ENCODE data around the gene DIPK1C.

The DIPK1C gene

DNA sequence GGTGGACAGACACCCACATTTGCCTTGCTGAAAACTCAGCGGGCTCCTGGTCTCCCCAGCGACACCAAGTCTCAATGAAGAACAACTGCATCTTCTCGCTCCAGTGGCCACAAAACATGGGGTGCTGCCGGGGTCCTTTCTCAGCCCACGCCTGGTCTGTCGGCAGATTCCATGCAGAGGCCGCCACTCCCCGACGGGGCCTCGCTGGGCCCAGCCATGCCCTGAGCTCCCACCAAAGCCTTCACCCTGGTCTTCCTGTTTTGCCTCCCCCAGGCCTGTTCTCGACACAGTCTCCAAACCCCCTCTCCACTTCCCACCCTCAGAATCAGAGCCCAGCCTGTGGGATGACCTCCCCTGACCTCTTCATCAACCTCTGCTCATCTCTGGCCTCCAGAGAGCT is 31.2 kb downstream of the DIPK1C start:
- DNase-seq (ENCODE audit: insufficient read length, low spot score) (no peak), FAIRE-seq (no peak)

DNA sequence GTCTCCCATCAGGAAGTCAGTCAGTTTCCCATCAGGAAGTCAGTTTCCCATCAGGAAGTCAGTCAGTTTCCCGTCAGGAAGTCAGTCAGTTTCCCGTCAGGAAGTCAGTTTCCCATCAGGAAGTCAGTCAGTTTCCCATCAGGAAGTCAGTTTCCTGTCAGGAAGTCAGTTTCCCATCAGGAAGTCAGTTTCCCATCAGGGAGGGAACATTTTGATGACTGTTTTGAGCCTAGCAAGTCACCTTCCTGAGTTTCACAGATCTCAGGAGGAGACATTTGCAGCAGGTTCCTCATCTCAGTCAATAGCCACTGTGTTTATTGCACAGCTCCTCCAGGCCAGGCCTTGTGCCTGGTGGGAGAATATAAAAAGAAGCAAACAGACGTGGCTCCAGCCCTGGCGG is 31.9 kb downstream of the DIPK1C start:
- no peak for FAIRE-seq
- no peak for DNase-seq (ENCODE audit: insufficient read length, low spot score)

DNA sequence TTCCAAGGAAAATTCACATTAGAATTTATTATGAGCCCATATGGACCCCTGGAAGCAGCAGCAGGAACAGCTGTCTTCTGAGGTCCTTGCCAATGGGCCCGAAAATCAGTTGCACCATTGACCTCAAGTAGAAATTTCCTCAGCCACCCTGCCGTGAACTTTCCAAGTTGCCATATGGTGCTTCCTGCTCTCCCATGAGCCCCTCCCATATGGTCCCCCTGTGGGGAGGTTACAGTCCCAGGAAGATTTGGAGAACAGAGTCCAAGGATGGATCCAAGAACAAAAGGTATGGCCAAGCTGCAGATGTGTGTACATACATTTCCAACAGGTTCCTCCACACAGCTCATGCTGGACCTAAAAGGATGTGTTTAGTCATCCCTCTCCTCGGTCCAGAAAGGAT is 34.6 kb downstream of the DIPK1C start:
- FAIRE-seq (no peak), DNase-seq (ENCODE audit: insufficient read length, low spot score) (no peak)

DNA sequence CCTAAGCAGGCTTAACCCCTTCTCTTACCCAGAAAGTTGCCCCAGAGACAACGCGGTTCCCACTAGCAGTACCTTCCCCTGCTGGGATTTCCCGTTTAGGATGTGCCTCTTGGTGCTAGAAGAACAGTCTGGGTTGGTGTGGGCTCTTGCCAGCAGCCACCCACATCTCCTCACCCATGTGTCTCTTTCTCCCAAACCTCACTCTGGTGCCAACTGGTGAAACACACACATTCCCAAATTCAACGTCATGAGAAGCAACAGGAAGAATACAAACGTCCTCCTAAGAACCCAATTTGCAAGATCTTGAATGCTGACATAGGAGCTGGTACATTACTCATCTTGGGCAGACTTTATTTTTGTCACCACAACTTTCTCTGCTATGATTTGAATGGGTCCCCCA is 36.2 kb downstream of the DIPK1C start:
- FAIRE-seq = no peak
- no peak for DNase-seq (ENCODE audit: insufficient read length, low spot score)

DNA sequence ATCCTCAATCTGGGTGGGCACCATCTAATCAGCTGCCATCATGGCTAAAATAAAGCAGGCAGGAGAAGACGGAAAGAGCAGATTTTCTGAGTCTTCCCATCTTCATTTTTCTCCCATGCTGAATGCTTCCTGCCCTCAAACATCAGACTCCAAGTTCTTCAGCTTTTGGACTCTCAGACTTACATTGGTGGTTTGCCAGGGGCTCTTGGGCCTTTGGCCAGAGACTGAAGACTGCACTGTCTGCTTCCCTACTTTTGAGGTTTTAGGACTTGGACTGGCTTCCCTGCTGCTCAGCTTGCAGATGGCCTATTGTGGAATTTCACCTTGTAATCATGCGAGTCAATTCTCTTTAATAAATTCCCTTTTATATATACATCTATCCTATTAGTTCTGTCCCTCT is 36.6 kb downstream of the DIPK1C start:
- no peak for DNase-seq (ENCODE audit: insufficient read length, low spot score)
- FAIRE-seq = no peak

DNA sequence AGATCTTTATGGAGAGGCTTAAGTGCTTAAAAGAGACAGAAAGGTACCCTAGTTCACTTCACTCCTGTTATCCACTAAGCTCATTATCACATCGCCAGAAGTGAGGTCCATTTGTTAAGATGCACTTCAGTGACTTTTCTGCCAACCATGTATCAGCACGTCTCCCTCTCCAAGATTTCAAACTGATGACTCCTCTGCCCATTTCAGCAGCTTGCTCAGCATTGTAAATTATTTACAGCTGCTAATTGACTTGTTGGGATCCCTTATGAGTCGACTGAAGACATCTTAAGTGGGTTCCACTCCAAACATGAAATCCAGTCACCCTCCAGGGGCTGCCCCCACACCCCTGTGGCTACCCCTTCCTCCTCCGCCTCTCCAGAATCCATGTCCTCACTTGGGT is 37.3 kb downstream of the DIPK1C start:
- FAIRE-seq = no peak
- DNase-seq (ENCODE audit: insufficient read length, low spot score) = no peak

DNA sequence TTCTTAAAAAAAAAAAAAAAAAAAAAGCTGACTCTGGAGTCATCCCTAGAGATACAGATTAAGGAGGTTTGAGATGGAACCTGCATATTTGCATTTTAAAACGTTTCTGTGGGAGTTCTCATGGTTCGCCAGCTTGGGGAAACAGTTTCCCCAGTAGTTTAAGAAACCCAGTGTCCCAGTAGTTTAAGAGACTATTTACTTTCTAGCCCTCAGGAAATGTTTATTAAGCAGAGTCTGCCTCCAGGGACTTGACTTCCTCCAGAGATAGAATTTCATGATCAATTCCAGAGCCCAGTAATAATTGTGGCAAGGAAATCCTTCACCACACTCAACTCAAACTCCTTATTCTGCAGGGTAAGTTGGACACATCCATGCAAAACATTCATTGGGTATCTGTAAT is 39.1 kb downstream of the DIPK1C start:
- DNase-seq (ENCODE audit: insufficient read length, low spot score) (no peak), FAIRE-seq (no peak)

DNA sequence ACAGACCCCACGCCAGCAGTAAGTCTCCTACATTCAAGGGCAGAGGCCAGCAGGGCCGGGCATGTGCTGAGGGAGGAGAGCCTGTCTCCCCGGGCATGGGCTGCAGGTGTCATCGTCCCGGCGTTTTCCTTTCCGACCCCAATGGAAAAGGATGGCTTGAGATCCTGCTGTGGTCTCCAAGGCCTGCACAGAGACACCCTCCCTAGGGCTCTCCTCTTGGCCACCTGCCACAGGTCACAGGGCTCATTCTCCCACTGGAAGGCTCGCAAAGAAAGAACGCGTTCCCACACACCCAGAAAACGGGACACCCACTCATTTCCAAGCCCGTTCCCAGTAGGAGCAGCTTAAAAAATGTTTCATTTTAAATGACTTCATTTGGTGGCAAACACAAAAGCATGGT is 41.0 kb downstream of the DIPK1C start:
- no peak for FAIRE-seq
- DNase-seq (ENCODE audit: insufficient read length, low spot score) = no peak

DNA sequence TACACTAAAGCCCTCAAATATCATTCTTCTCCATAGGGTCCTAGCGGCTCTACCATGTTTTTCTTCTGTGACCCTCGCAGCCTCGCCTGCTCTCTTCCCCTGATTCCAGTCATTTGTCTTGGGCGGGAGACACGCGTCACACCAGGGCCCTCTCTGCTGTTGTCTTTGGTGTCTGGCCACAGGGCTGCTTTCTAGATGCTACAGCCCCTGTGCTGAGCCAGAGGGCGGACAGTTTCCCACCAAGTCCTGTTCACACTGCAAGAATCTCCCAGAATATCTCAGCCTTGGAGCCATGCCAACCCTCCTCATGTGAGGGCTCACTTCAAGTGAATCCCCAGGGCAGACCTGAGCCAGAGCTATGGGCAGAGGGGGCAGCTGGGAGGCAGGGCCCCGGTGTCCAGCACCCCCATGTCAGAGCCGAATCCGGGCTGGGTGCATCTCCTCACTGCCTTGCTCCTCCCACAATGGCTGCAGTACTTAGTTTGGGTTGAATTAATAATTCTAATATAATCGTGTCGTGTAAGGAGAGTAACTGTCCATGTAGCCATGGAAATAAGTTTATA is 42.1 kb downstream of the DIPK1C start:
- DNase-seq (ENCODE audit: insufficient read length, low spot score) (no peak), FAIRE-seq (no peak)

DNA sequence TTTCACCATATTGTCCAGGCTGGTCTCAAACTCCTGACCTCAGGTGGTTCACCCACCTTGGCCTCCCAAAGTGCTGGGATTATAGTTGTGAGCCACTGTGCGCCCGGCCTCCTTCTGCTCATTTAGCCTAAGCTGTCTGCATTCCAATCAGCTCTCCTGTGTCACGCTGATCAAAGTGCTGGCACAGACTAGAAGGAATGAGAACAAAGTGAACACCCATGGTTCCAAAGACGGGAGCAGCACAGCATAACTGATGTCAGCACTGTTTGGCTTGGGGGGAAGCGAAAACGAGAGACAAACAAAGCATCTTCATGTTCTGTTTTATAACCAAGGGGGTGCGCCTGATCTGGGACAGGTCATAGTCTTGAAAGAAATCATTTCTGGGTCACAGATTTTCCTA is 43.3 kb downstream of the DIPK1C start:
- no peak for FAIRE-seq
- no peak for DNase-seq (ENCODE audit: insufficient read length, low spot score)

DNA sequence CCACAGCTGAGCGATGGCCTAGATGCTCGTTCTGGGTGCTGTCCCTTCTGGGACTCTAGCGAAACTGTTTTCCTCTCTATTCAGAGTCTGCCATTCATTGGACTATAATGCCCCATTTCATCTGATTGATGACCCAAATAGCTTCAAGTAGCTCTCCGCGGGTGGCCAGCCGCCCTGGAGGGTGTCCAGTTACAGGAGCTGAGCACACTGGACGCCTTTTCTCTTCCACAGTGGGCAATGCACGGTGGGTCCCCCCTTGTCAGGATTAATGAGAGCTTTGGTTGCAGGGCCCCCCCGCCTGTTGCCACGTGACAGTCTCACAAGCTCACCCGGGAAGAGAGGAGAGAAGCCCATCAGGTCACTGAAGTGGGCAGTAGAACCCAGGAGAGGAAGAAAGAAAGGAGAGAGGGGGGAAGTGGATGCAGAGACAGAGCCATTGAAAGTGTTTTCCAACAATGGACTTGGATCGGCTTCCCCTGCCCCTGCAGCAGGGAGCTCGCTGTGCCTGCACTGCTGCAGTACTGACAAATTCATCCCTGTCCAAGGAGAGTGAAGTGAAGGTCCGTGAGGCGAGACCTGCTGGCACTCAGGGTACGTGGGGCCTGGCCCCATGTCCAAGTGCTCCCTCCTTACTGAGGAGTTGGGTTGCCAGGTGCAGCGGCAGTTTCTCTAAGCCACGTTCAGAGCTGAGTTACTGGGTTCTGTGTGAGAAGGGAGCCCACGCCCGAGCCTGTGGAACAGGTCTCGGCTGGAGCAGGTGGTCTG is 44.8 kb downstream of the DIPK1C start:
- no peak for FAIRE-seq

DNA sequence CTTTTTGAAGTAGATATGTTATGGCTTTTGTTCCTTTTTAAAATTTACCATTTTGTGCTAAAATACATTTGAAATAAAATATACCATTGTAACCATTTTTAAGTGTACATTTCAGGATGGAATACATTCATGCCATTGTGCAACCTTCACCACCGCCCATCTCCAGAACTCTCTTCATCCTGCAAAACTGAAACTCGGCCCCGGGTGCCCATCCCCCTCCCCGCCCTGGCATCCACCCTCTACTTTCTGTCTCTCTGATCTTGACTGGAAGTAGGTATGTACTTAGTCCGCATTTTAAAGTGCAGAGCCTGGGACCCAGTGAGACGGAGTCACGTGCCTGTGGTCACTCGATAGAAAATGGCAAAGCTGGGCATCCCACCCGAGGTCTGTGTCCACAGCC is 45.6 kb downstream of the DIPK1C start:
- DNase-seq (ENCODE audit: insufficient read length, low spot score) = no peak
- FAIRE-seq = no peak

More for the DNA sequence above, 44.8 kb downstream of the DIPK1C start:
- no peak for DNase-seq (ENCODE audit: insufficient read length, low spot score)

DNA sequence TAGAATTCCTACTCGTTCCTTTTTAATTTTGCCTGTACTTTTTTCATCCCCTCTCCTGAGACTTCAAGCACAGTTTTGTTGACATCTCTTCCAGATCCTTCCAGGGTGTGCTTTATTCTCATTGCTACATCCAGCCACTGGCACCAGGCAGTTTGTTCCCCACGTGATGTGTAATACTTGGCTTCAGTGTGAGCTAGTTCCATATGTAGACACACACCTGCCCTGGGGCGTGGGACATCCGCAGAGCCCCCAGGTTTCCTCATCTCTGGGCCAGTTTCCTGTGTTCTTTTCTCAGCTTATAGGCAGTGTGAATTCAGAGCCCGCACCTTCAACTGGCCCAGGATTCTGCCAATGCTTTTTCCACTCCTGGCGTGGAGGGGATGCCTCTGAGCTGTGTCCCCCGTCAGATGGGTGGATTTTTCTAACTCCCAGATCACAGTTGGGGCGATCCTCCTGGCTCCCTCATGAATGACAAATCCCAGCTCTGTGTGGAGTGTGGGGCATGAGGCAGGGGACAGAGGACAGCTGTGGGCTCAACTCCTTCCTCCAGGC is 46.6 kb downstream of the DIPK1C start:
- no peak for DNase-seq (ENCODE audit: insufficient read length, low spot score)
- no peak for FAIRE-seq

DNA sequence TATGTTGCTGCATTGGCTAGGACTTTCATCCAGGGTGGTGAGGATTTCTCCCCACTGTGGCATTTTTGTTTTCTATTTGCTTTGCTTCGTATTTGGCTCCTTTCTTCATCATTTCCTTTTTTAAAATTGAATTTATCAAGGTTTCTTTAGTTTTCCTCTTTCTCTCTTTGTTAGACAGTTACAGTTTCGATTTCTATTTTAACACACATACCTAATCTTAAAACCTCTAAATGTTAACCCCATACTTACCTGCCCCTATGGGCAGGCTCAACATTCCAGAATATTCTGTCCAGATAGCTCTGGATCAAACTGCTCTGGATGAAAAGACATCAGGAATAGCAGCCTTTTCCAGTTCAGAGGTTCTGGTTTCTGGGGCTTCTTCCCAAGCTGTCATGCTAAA is 49.2 kb downstream of the DIPK1C start:
- FAIRE-seq = no peak
- no peak for DNase-seq (ENCODE audit: insufficient read length, low spot score)

DNA sequence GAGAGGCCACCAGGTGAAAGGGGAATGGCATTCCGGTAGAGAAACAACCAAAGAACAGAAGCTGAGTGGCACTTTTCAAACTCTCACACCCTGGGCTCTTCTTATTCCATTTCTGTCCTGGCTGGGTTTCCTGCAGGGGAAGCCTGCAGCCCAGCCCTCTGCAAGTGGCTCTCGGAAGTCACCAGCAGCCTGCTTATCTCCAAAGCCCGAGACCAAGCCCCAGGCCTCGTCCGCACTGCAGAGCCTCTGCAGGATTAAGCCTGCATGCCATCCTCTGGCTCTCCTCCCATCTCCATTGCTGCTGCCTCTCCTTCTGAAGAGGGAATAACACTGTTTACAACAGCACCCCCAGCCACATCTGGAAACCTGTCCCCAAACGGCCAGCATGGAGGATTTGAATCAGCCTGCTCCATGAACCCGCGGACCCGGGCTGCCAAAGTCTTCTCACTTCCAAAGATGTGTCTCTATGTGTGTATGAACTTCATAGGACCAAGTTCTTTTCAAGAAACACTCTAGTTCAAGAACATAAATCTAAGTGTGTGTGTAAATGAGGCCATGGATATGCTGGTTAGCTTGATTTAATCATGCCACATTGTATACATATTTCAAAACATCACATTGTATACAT is 54.2 kb downstream of the DIPK1C start:
- DNase-seq (ENCODE audit: insufficient read length, low spot score) = no peak
- FAIRE-seq = no peak

DNA sequence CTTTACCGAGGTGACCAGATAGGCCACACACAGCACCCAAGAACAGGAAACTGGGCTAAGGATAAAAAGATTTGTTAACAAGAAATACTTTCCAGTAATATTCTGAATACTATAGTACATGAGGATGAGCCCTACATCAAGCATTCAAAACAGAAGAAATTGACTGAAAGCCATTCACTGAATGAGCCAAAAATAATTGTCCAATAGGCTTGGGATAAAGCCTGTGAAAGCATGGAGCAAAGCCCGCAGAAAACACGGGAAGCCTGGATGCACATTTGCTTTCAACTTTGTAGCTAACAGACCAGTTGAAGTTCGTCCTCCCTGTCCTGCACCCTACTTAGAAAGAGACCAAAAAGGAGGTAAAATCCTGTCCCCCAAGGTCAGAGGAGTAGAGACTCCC is 56.3 kb downstream of the DIPK1C start:
- FAIRE-seq = no peak
- DNase-seq (ENCODE audit: insufficient read length, low spot score) = no peak

DNA sequence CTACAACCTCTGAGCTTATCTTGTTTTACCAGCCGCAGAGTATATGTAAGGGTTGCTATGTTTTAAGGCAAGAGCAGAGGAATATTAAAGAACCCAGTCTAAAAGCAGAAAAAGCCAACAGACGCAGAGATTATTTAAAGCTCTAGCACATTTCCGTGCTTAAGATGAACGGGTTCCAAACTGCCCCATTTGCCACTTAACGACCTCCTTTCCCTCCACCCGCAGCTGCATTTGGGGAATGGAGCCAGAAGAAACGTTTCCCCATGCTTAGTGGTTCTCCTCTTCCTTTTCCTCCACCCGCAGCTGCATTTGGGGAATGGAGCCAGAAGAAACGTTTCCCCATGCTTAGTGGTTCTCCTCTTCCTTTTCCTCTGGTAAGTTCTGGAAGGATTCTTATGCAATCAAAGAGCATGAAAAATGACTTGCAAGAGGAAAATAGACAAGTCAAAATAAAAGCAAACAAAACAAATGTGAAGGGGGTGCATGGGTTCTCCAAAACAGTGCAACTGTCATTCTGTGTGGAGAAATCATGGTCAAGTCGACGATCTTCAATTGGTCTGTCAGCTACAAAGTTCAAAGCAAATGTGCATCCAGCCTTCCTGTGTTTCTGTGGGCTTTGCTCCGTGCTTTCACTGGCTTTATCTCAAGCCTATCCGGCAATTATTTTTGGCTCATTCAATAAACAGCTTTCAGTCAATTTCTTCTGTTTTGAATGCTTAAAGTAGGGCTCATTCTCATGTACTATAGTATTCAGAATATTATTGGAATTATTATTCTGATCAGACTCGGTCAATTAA is 57.8 kb downstream of the DIPK1C start:
- FAIRE-seq (no peak), DNase-seq (ENCODE audit: insufficient read length, low spot score) (no peak)

DNA sequence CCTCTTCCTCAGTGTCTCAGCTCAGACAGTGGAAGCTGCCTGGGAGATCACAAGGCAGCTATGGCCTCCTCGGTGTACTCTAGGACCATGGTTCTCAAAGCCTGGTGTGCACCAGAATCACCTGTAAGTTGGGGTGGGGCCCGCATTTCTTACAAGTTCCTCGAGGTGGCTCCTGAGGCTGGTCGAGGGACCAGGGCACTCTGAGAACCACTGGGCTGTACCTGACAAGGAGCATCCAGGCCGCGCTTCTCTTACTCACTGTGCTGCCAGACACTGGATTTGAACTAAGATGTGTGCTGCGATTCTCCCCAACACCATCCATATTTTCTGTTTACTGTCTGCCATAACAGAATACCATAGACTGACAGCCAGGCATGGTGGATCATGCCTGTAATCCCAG is 59.5 kb downstream of the DIPK1C start:
- DNase-seq (ENCODE audit: insufficient read length, low spot score) (no peak), FAIRE-seq (no peak)

DNA sequence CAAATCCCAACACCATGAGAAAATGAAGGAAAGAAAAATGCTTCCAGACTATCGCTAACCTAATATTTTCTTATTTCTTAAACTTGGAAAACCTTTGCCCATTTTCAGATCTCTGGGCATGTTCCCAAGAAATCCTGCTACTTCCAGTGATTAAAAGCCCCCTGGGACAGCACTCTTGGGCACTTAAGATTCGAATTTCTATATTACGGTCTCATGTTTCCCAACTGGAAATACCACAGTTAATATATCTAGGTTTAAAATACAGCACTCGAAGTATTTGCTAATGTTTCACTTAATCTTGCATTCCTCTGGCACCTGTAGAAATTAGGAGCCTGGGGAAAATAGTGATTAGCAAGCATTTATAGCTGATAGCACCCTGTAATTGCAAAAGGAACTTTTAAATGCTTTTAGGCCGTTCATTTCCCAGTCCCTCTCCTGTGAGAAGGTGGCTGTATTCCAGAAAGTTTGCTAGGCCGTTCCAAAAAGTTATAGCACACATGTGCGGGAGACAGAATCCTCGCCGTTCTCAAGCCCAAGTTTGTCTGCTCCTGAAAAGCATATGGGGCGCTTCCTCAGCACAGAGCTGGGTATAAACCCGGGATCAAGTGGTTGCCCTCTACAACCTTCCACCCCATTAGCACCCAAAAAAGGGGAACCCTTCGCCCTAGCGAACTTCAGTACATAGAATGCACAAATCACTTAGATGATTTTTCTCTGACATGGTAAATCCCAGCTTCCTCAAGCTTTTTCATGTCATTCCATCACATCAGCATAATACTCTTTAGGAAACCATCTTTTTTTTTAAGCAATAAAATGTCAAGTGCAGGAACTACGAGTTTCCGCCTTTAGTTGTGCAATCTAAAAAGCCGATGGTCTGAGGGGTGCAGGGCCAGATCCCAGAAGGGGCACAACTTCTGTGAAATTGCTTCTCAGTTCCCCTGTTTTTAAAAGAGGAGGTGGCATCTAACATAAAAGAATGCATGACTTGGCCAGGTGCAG is 60.6 kb downstream of the DIPK1C start:
- DNase-seq (ENCODE audit: insufficient read length, low spot score) (no peak), FAIRE-seq (no peak)

DNA sequence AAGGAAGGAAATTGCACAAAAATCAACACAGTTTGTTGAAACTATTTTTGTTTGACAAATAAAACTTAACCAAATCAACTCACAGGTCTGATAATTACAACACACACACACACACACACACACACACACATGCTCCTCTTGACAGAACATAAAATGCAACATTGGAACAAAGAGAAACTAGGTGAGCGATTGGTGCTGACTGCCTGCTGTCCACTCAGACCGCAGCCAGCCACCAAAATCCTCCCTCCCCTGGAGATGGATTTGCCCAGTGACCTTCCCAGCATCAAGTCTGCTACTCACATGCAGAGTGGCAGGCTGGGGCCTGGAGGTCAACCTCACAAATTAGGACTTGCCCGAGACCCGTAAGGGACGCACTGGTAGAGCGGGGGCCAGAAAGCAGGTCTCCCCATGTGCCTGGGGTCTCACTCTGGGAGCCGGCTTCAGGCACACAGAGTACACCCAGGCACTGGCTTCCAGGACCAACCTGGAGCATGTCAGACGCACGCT is 61.4 kb downstream of the DIPK1C start:
- DNase-seq (ENCODE audit: insufficient read length, low spot score) (no peak), FAIRE-seq (no peak)
